Spleen (tissue), 7 donors: ENCODE data around the gene CHD1.

Experiments
- CTCF ChIP-seq, 11 experiments: fragments of 200-600 bp in 7 of 11; fragments of 450-650 bp in 4 of 11; sonication (generic) in 4 of 11; IDR thresholded peaks in 8 of 11; conservative IDR thresholded peaks in 3 of 11; 1 replicate in 7 of 11; 2 replicates in 4 of 11; pipeline versions ENCODE4 v1.4.0 to v1.8.0; 2016 to 2021; ENCODE audit warnings: antibody characterized with exemption in 11 of 11, inconsistent platforms in 4 of 11, mild to moderate bottlenecking in 1 of 11
- POLR2AphosphoS5 ChIP-seq, 3 donors: sonication (generic); formaldehyde crosslinking; IDR thresholded peaks; one replicate each; pipeline ENCODE4 v1.5.1; 2017; ENCODE audit warnings: antibody characterized with exemption in 3 of 3
- donor health status: DM: no; HTN: no; CAD: no; lungs with moderate emphysema.
- donor health status: DM: no; HTN: no; CAD: no.
- donor health status: DM: no; HTN: no; CAD: no.

GRCh38 chr5:98923966-98924365 lies 4.8 kb downstream of the CHD1 start:
- TF ChIP-seq POLR2AphosphoS5 (IDR thresholded peaks at IDR 0.05) (no peak), CTCF (IDR thresholded peaks at IDR 0.05 in 8 of 11, conservative IDR thresholded peaks at IDR 0.05 in 3 of 11) (no peak)
